OCI-LY7 (cell line): ENCODE data around the gene GET3. TPM values are rescaled to one million over a fixed set of nuclear protein-coding genes. Genes with fewer than 3 reads are reported as not detected.
"Not testable (repeated sequence)": the region's sequence is repeated elsewhere in the genome, so short reads cannot be mapped to it uniquely, and the experiment has no call there.

Experiments
- BruUV-seq: library from RNA; stranded (reverse); fragments of 400-500 nt; replicated peaks from 2 replicates; lab custom pipeline; 2021; lab: Mats Ljungman, UMichigan
- CTCF ChIA-PET: fragments of 300-600 bp; sonication (Branson Sonifier 250); formaldehyde crosslinking; loops from one replicate; lab custom pipeline; 2022; ENCODE audit warnings: antibody characterized with exemption; ENCODE audit not compliant: unreplicated experiment; lab: Charles Lee
- POLR2A ChIA-PET: fragments of 300-600 bp; sonication (Branson Sonifier 250); formaldehyde crosslinking; loops from one replicate; lab custom pipeline; 2022; ENCODE audit warnings: antibody characterized with exemption; lab: Charles Lee
- DNase-seq: peaks from one replicate; pipeline ENCODE4 v3.0.0-alpha.2; 2015; ENCODE audit warnings: low spot score
- H2AFZ ChIP-seq: fragments of 200-600 bp; sonication (generic), shearing (Covaris generic); 2 replicates; pipeline ENCODE4 v1.6.1; 2014; ENCODE audit warnings: mild to moderate bottlenecking, antibody characterized with exemption, low read length, moderate library complexity
- H3K27ac ChIP-seq: fragments of 200-600 bp; sonication (generic); 2 replicates; pipeline ENCODE4 v1.5.1; 2014; ENCODE audit warnings: mixed run types, low read depth, mild to moderate bottlenecking, moderate library complexity, low read length, inconsistent platforms; ENCODE audit not compliant: poor library complexity, severe bottlenecking
- H3K36me3 ChIP-seq: fragments of 200-600 bp; sonication (generic); 2 replicates; pipeline ENCODE4 v1.6.1; 2014; ENCODE audit warnings: mild to moderate bottlenecking, antibody characterized with exemption, low read length, moderate library complexity, mixed read lengths; ENCODE audit not compliant: insufficient read depth
- H3K4me1 ChIP-seq: fragments of 200-600 bp; sonication (generic); 2 replicates; pipeline ENCODE4 v1.5.1; 2014; ENCODE audit warnings: mild to moderate bottlenecking, low read length; ENCODE audit not compliant: insufficient read depth, poor library complexity, severe bottlenecking
- H3K4me2 ChIP-seq: fragments of 200-600 bp; sonication (generic); 2 replicates; pipeline ENCODE4 v1.6.1; 2014; ENCODE audit warnings: mild to moderate bottlenecking, low read length
- H3K4me3 ChIP-seq: fragments of 200-600 bp; sonication (generic); 2 replicates; pipeline ENCODE4 v1.5.1; 2014; ENCODE audit warnings: mild to moderate bottlenecking, low read depth, low read length; ENCODE audit not compliant: poor library complexity, severe bottlenecking
- H3K79me2 ChIP-seq: fragments of 200-600 bp; sonication (generic); 2 replicates; pipeline ENCODE4 v1.6.1; 2016; ENCODE audit warnings: low read depth, mild to moderate bottlenecking, low read length, moderate library complexity, mixed read lengths; ENCODE audit not compliant: insufficient read depth
- H3K9me2 ChIP-seq: fragments of 200-600 bp; sonication (generic); 2 replicates; pipeline ENCODE4 v1.6.1; 2016; ENCODE audit warnings: mild to moderate bottlenecking, low read length, mixed read lengths; ENCODE audit not compliant: insufficient read depth
- H3K9me3 ChIP-seq: fragments of 200-600 bp; sonication (generic); 2 replicates; pipeline ENCODE4 v1.6.1; 2014; ENCODE audit warnings: mild to moderate bottlenecking, mixed run types, low read length, mixed read lengths
- H4K20me1 ChIP-seq: fragments of 200-600 bp; sonication (generic); 2 replicates; pipeline ENCODE4 v1.6.1; 2014; ENCODE audit warnings: mild to moderate bottlenecking, antibody characterized with exemption, low read length, moderate library complexity, mixed read lengths; ENCODE audit not compliant: insufficient read depth
- EZH2phosphoT487 ChIP-seq: fragments of 200-600 bp; sonication (generic); IDR thresholded peaks from 2 replicates; pipeline ENCODE4 v1.6.1; 2018; ENCODE audit warnings: low read depth, borderline replicate concordance, mild to moderate bottlenecking, mixed run types, antibody characterized with exemption, low read length, moderate library complexity, mixed read lengths
- intact Hi-C: fragments of 100-400 bp; cut with micrococcal nuclease; formaldehyde crosslinking; loops from one replicate; pipeline ENCODE4 v1.10.0; 2022; ENCODE audit not compliant: unreplicated experiment
- total RNA-seq, 2 experiments: library from RNA; depleted of rRNA in 1 of 2; stranded (reverse); fragments of >200 nt in 1 of 2; shearing (Covaris generic) in 1 of 2; gene quantifications; 2 replicates each; pipeline ENCODE4 v1.2.3, GENCODE V29; 2014 to 2022
- TF ChIP-seq, protein P1 (sequence below): fragments of 200-600 bp; sonication (generic); conservative IDR thresholded peaks from 2 replicates; pipeline ENCODE4 v1.5.1; 2014; ENCODE audit warnings: mild to moderate bottlenecking, antibody characterized with exemption, low read length, moderate library complexity, mixed read lengths

Gene GET3
- total RNA-seq, 2 experiments from 2014 or later: 34.3 to 40.5 TPM

DNA sequence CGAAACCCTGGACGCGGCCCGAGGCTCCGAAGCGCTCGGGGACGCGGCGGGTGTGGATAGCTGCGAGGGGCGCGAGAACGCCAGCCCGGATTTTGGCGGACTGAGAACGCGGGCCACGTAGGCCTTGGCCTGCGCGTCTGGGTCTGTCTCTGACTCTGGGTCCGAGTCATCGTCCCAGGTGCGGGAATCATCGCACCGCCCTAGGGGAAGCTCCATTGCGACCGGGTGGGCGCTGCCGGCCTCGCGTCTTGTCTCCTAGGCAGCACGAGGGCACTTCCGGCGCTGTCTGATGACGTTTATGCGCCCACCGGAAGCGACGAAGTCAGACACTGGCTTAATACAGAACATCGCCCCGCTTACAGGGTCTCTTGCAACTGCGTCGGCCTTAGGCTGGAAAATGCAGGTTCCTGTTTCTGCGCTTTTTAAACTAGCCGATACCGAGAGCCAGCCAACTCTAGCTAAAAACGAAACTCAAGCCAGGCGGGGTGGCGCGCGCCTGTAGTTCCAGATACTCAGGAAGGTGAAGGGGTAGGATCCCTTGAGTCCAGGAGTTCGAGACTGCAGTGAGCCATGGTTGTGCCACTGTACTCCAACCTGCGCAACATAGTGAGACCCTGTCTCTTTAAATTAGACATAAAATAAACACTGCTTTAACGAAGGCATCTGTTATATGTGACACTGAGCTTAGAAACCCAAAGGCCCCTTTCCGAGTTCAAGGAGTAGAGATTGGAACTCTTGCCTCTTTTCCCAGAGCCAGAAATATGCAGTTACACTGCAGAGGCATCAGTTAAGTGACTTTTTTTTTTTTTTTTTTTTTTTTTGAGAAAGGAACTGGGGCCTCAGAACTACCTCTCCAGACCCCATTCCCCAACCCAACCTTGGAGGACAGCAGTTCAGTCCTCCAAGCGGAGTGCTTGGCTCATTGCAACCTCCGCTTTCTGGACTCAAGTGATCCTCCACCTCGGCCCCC is 40.6 kb upstream of the GET3 start, which contains the start of gene FBXW9:
Gene FBXW9 (minus strand): TSS at position 266 of the 970 bp plus-strand sequence. CDS start 50 bp downstream, at position 216.
- intact Hi-C loops: no loop called here

GRCh38 chr19:12697425-12697824 is 39.9 kb upstream of the GET3 start:
- CTCF ChIA-PET, intact Hi-C loops, H2AFZ ChIP-seq, H4K20me1 ChIP-seq, H3K9me3 ChIP-seq, DNase-seq, BruUV-seq, H3K9me2 ChIP-seq, H3K79me2 ChIP-seq: not testable (repeated sequence)
- H3K27ac ChIP-seq: peak overlapping the region; percentile 87
- POLR2A ChIA-PET: interaction anchor here (0.7 to 1.9 kb wide), 2 partner anchors 16 to 25 kb away, joined by 3 to 5 read pairs; partner anchors contain the start of gene DHPS
- peak overlapping the region; percentile 87 for H3K4me3 ChIP-seq
- H3K4me2 ChIP-seq: peak overlapping the region; percentile 88
- peaks cover 51% of the 10 kb centered on the region for H3K36me3 ChIP-seq
- peaks cover 13% of the 10 kb centered on the region for H3K4me1 ChIP-seq

More for the DNA sequence above, 40.6 kb upstream of the GET3 start, which contains the start of gene FBXW9:
- peak; percentile 97 for DNase-seq
- Histone ChIP-seq H3K4me1 (peaks cover 13% of the 10 kb centered on the region), H3K27ac (peak within 1 kb of the TSS; percentile 87), H3K4me2 (peak within 1 kb of the TSS; percentile 88), H3K36me3 (peaks cover 44% of the 10 kb centered on the region), H4K20me1 (no peaks in the 10 kb centered on the region), H3K79me2 (no peaks in the 10 kb centered on the region), H3K4me3 (peak within 1 kb of the TSS; percentile 87), H3K9me3 (no peaks in the 10 kb centered on the region), H2AFZ (peak within 1 kb of the TSS; percentile 68), H3K9me2 (no peaks in the 10 kb centered on the region)
- no peak for TF ChIP-seq EZH2phosphoT487
- TF ChIP-seq, protein P1, sequence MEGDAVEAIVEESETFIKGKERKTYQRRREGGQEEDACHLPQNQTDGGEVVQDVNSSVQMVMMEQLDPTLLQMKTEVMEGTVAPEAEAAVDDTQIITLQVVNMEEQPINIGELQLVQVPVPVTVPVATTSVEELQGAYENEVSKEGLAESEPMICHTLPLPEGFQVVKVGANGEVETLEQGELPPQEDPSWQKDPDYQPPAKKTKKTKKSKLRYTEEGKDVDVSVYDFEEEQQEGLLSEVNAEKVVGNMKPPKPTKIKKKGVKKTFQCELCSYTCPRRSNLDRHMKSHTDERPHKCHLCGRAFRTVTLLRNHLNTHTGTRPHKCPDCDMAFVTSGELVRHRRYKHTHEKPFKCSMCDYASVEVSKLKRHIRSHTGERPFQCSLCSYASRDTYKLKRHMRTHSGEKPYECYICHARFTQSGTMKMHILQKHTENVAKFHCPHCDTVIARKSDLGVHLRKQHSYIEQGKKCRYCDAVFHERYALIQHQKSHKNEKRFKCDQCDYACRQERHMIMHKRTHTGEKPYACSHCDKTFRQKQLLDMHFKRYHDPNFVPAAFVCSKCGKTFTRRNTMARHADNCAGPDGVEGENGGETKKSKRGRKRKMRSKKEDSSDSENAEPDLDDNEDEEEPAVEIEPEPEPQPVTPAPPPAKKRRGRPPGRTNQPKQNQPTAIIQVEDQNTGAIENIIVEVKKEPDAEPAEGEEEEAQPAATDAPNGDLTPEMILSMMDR: no peak
- POLR2A ChIA-PET: interaction anchor here (0.7 to 1.9 kb wide), 3 partner anchors 15 to 41 kb away, joined by 3 to 5 read pairs (median 4); partner anchors contain the start of genes DHPS and GET3
- CTCF ChIA-PET: no interaction called here
- TSS peak; percentile 98 for BruUV-seq

DNA sequence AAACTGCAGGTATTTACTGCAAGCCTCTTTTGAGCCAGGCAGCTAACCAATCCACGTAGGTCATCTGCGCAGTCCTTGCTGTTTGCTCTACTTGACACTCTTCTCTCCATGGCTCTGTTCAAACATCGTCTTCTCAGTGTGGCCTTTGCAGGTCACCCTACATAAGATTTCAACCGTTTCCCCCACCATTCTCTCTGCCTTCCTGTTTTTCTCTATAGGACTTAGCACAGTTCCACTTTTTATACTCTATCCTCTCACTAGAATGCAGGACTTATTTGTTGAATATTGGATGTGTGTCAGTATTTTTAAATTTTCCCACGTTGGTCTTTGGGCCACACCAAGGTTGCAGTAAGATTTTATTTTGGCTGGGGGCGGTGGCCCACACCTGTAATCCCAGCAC is 39.2 kb upstream of the GET3 start:
- no peaks in the 10 kb centered on the region for H4K20me1 ChIP-seq
- H3K36me3 ChIP-seq: peaks cover 55% of the 10 kb centered on the region
- TF ChIP-seq, protein P1: no peak
- TF ChIP-seq EZH2phosphoT487: no peak
- no peak overlapping the region for H3K4me2 ChIP-seq
- no peaks in the 10 kb centered on the region for H3K79me2 ChIP-seq
- H3K9me2 ChIP-seq: no peaks in the 10 kb centered on the region
- no TSS peak for BruUV-seq
- POLR2A ChIA-PET: no interaction called here
- intact Hi-C loops: no loop called here
- CTCF ChIA-PET: no interaction called here
- no peaks in the 10 kb centered on the region for H3K9me3 ChIP-seq
- H3K4me3 ChIP-seq: no peak overlapping the region
- H3K4me1 ChIP-seq: peaks cover 13% of the 10 kb centered on the region
- H3K27ac ChIP-seq: no peak overlapping the region
- no peak for DNase-seq
- no peak overlapping the region for H2AFZ ChIP-seq
